WTC11 (cell line): ENCODE measurements around the gene IFT25.
"Not testable (repeated sequence)": the region's sequence is repeated elsewhere in the genome, so short reads cannot be mapped to it uniquely, and the experiment has no call there.

Experiments
- JUN ChIP-seq: sonication (generic); formaldehyde crosslinking; IDR thresholded peaks from 2 replicates; pipeline ENCODE4 v1.8.0; 2023; ENCODE audit warnings: mild to moderate bottlenecking, missing genetic modification reagents
- TF ChIP-seq, protein P1 (sequence below): fragments of 200-600 bp; IDR thresholded peaks from 2 replicates; pipeline ENCODE4 v1.8.0; 2022; ENCODE audit warnings: antibody characterized with exemption

- not testable (repeated sequence) for TF ChIP-seq JUN
- TF ChIP-seq, protein P1, sequence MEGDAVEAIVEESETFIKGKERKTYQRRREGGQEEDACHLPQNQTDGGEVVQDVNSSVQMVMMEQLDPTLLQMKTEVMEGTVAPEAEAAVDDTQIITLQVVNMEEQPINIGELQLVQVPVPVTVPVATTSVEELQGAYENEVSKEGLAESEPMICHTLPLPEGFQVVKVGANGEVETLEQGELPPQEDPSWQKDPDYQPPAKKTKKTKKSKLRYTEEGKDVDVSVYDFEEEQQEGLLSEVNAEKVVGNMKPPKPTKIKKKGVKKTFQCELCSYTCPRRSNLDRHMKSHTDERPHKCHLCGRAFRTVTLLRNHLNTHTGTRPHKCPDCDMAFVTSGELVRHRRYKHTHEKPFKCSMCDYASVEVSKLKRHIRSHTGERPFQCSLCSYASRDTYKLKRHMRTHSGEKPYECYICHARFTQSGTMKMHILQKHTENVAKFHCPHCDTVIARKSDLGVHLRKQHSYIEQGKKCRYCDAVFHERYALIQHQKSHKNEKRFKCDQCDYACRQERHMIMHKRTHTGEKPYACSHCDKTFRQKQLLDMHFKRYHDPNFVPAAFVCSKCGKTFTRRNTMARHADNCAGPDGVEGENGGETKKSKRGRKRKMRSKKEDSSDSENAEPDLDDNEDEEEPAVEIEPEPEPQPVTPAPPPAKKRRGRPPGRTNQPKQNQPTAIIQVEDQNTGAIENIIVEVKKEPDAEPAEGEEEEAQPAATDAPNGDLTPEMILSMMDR: not testable (repeated sequence)
Observed at GRCh38 chr1:53883600-53883999, 61.9 kb downstream of the IFT25 start.
